Measurements from ENCODE around the gene SLC22A23.
A peak's percentile ranks its signal among the peaks of the same experiment; 100 is the strongest.

SLC22A23 gene

DNA sequence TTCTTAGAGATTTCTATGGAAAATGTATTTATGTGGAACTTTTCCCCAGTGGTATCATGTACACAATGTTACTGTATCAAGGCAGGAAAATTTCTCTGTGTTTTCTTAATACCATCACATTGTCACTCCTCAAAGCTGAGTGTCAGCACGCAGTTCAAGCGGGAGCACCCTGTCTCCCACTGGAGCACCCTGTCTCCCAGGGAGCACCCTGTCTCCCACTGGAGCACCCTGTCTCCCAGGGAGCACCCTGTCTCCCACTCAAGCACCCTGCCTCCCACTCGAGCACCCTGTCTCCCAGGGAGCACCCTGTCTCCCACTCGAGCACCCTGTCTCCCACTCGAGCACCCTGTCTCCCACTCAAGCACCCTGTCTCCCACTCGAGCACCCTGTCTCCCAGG, 146.8 kb downstream of the SLC22A23 start:
- TF ChIP-seq Cebpa-rat (IDR thresholded peaks at IDR 0.05), result no peak
- no peak overlapping the region for H3K9ac ChIP-seq
- H3K27ac ChIP-seq, result no peak overlapping the region
- peaks cover 6 to 19% (median 9%) of the 10 kb centered on the region in 10 experiments; a peak in 13 of 20 replicates for H3K4me1 ChIP-seq
- H3K36me3 ChIP-seq, result no peaks in the 10 kb centered on the region; a peak in 1 of 22 replicates
- H4K20me1 ChIP-seq, result no peaks in the 10 kb centered on the region
- H3K27me3 ChIP-seq, result no peaks in the 10 kb centered on the region
- no peak overlapping the region for H3K4me3 ChIP-seq
- no peak overlapping the region for H3K4me2 ChIP-seq
- peaks cover 0 to 10% (median 6%) of the 10 kb centered on the region in 11 experiments; a peak in 5 of 22 replicates for H3K9me3 ChIP-seq (replicated peaks in 1 of 11)

DNA sequence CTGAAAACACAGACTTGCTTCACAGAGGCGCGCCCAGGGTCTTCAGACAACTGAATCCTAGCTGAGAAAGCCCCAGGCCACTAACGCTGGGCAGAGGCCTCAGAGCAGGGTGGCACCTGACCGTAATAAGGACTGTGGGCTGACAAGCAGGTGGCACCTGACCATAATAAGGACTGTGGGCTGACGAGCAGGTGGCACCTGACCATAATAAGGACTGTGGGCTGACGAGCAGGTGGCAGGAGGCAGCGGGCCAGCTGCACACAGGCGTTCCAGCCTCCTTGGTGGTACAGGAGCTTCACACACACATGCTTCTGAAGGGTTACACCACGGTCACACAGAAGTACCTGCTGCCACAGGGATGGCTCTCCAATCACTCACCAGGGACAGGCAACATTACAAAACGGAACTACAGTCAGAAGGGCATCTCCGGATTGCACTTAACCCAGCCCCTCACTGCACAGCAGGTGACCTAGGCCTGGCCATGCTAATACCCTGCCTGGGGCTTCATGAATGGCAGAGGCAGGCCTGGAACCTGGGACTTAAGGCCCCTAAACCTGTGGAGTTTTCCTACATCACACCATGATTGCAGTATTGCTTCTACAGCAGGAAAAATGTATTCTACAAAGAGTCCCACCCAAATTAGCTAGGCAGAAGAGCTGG, 147.3 kb downstream of the SLC22A23 start:
- Histone ChIP-seq H3K4me2 (peak overlapping the region in 6 of 11 experiments; percentile 2 to 50 (median 23); a peak in 8 of 22 replicates), H3K27me3 (no peaks in the 10 kb centered on the region), H3K36me3 (no peaks in the 10 kb centered on the region; a peak in 1 of 22 replicates), H3K9me3 (replicated peaks in 1 of 11) (peaks cover 0 to 11% (median 6%) of the 10 kb centered on the region in 11 experiments; a peak in 5 of 22 replicates), H3K4me1 (peaks cover 6 to 19% (median 9%) of the 10 kb centered on the region in 10 experiments; a peak in 13 of 20 replicates), H3K4me3 (no peak overlapping the region), H4K20me1 (no peaks in the 10 kb centered on the region), H3K9ac (no peak overlapping the region), H3K27ac (no peak overlapping the region)
- TF ChIP-seq Cebpa-rat (IDR thresholded peaks at IDR 0.05), result no peak

DNA sequence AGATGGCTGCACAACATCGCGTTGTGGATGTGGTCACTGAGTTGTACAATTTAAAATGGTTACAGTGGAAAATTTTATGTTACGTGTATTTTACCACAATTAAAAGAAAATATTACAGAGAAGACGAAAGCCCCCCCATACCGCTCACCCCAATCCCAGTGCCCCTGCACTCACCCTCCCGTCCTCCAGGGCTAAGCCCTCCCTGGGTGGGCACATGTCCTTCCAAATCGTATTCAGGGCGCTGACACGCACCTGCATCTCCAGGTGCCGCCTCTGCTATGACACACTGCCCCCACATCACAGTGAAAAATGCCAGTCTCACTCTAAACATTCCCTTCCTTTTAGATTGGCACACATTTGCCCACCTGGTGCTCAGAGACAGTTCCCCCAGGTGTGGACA, 148.7 kb downstream of the SLC22A23 start:
- Histone ChIP-seq H3K9ac (no peak overlapping the region), H3K9me3 (replicated peaks in 1 of 11) (peaks cover 0 to 11% (median 7%) of the 10 kb centered on the region in 11 experiments; a peak in 5 of 22 replicates), H3K27ac (no peak overlapping the region), H3K4me2 (no peak overlapping the region), H4K20me1 (no peaks in the 10 kb centered on the region), H3K27me3 (no peaks in the 10 kb centered on the region), H3K4me3 (no peak overlapping the region), H3K36me3 (no peaks in the 10 kb centered on the region; a peak in 1 of 22 replicates), H3K4me1 (peaks cover 6 to 19% (median 9%) of the 10 kb centered on the region in 10 experiments; a peak in 13 of 20 replicates)
- TF ChIP-seq Cebpa-rat (IDR thresholded peaks at IDR 0.05), result no peak

DNA sequence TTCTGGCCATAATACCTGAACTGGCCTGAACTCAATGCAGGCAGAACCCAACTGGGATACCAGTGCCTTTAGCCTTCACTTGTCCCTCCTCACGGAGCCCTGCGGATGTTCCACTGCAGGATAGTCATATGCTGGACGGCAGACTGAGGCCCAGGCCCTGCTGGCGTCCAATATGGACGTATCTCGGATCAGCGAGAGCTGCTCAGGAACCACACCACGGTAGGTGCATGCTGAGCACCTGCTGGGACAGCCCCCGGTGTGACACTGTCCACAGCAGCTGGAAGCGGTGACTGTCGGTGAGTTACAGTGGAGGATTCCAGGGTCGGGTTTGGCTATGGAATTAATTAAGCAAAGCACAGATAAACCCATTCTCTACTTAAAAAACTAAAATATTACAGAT, 149.4 kb downstream of the SLC22A23 start:
- H3K27ac ChIP-seq, result no peak overlapping the region
- no peak for TF ChIP-seq Cebpa-rat (IDR thresholded peaks at IDR 0.05)
- H3K4me3 ChIP-seq, result no peak overlapping the region
- H3K27me3 ChIP-seq, result no peaks in the 10 kb centered on the region
- no peaks in the 10 kb centered on the region for H4K20me1 ChIP-seq
- no peaks in the 10 kb centered on the region; a peak in 1 of 22 replicates for H3K36me3 ChIP-seq
- H3K9me3 ChIP-seq (replicated peaks in 1 of 11), result peaks cover 0 to 11% (median 7%) of the 10 kb centered on the region in 11 experiments; a peak in 5 of 22 replicates
- no peak overlapping the region for H3K4me2 ChIP-seq
- no peak overlapping the region for H3K9ac ChIP-seq
- H3K4me1 ChIP-seq, result peaks cover under 1 to 14% (median 6%) of the 10 kb centered on the region in 10 experiments; a peak in 13 of 20 replicates

DNA sequence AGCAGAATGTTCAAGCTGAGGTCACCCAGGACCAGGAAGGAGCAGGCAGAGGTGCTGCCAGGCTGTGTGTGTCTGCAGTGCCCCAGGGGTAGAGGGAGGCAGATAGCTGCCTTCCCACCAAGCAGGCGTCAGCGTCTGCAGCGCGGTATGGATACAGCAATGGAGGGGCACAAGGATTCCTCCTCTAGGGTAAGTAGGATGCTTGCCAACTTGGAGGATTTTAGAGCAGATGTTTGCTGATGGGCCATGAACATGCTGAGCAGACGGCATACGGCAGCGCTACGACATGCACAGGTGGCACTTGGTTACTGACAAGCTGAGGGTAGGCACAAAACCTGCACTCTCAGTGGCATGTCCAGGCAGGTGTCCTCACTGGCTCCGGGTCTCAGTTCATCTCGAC, 150.0 kb downstream of the SLC22A23 start:
- no peak overlapping the region for H3K27ac ChIP-seq
- H3K9me3 ChIP-seq (replicated peaks in 1 of 11), result peaks cover 0 to 11% (median 7%) of the 10 kb centered on the region in 11 experiments; a peak in 5 of 22 replicates
- no peaks in the 10 kb centered on the region for H3K27me3 ChIP-seq
- TF ChIP-seq Cebpa-rat (IDR thresholded peaks at IDR 0.05), result no peak
- H3K4me3 ChIP-seq, result no peak overlapping the region
- H4K20me1 ChIP-seq, result no peaks in the 10 kb centered on the region
- H3K4me1 ChIP-seq, result peaks cover 0 to 13% (median 6%) of the 10 kb centered on the region in 10 experiments; a peak in 8 of 20 replicates
- no peaks in the 10 kb centered on the region; a peak in 1 of 22 replicates for H3K36me3 ChIP-seq
- no peak overlapping the region for H3K9ac ChIP-seq
- H3K4me2 ChIP-seq, result no peak overlapping the region

DNA sequence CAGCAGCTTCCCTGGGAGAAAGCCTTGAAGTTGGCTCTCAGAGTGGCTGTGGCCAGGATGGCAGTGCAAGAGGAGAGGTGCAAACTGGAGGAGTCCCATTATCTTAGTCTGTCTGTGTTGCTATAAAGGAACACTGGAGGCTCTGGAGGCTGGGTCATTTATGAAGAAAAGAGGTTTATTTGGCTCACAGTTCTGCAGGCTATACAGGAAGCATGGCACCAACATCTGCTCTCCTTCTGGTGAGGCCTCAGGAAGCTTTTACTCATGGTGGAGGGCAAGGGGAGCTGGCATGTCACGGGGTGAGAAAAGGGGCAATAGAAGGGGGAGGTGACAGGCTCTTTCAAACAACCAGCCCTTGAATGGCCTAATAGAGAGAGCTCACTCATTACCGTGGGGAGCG, 151.0 kb downstream of the SLC22A23 start:
- H3K36me3 ChIP-seq, result no peaks in the 10 kb centered on the region; a peak in 1 of 22 replicates
- no peak overlapping the region for H3K4me2 ChIP-seq
- H3K9ac ChIP-seq, result no peak overlapping the region
- no peak overlapping the region for H3K4me3 ChIP-seq
- H3K9me3 ChIP-seq (replicated peaks in 1 of 11), result peaks cover 0 to 11% (median 7%) of the 10 kb centered on the region in 11 experiments; a peak in 5 of 22 replicates
- no peaks in the 10 kb centered on the region for H3K27me3 ChIP-seq
- peaks cover 0 to 13% (median 6%) of the 10 kb centered on the region in 10 experiments; a peak in 8 of 20 replicates for H3K4me1 ChIP-seq
- no peak for TF ChIP-seq Cebpa-rat (IDR thresholded peaks at IDR 0.05)
- no peak overlapping the region for H3K27ac ChIP-seq
- no peaks in the 10 kb centered on the region for H4K20me1 ChIP-seq

DNA sequence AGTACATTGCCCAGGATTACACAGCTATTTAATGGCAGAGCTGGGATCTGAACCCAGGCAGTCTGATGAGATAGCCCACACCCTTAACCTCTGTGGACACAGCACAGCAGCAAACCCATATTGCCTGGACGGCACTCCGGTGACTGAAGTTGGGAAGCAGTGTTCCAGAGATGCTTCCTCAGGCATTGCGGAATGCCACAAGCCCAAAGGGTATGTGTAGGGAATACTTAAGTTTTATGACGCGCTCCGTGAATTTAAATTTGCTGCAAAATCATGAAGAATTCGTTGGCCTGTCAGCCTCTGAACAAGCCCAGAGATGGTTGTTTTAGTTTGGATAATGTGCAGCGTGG, 151.7 kb downstream of the SLC22A23 start:
- Histone ChIP-seq H3K9ac (no peak overlapping the region), H3K27me3 (no peaks in the 10 kb centered on the region), H4K20me1 (no peaks in the 10 kb centered on the region), H3K4me2 (no peak overlapping the region), H3K4me1 (peaks cover 0 to 13% (median 6%) of the 10 kb centered on the region in 10 experiments; a peak in 8 of 20 replicates), H3K9me3 (replicated peaks in 1 of 11) (peaks cover 0 to 11% (median 7%) of the 10 kb centered on the region in 11 experiments; a peak in 5 of 22 replicates), H3K4me3 (no peak overlapping the region), H3K27ac (no peak overlapping the region), H3K36me3 (no peaks in the 10 kb centered on the region; a peak in 1 of 22 replicates)
- TF ChIP-seq Cebpa-rat (IDR thresholded peaks at IDR 0.05), result no peak

DNA sequence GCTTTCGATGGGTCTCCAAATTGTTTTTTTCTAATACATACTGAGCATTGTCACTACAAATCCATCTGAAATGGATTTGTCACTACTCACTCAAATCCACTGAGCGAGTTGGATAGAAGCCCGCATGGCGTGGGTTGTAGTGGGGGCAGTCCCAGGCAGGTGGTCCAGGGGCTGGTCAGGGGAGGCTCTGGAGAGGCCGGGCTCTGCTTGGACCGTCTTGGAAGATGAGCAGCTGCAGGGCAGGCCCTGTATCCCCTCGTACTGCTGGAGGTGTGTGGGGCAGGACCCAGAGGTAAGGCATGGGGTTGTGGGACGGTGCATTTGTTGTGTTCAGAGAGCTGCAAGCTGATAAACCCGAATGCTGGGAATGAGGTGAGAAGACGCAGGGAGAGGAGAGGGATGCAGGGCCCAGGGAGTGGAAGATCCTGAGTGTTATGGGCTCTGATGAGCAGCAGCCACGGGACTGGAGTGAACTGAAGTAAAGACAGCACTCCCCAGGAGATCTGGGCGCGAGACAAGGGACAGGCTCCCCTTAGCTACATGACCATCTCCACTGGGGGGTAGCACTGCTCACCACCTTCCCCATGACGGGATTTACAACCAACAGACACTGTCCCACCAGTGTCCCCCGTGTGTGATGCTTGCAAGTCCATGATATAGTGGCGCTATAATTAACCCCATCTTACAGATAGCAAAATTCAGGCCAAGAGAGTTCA, 152.2 kb downstream of the SLC22A23 start:
- H3K9ac ChIP-seq, result no peak overlapping the region
- H3K4me1 ChIP-seq, result peaks cover 0 to 11% (median 6%) of the 10 kb centered on the region in 10 experiments; a peak in 8 of 20 replicates
- no peak overlapping the region for H3K27ac ChIP-seq
- no peaks in the 10 kb centered on the region for H3K27me3 ChIP-seq
- no peak for TF ChIP-seq Cebpa-rat (IDR thresholded peaks at IDR 0.05)
- no peaks in the 10 kb centered on the region; a peak in 1 of 22 replicates for H3K36me3 ChIP-seq
- no peak overlapping the region for H3K4me2 ChIP-seq
- H3K9me3 ChIP-seq (replicated peaks in 1 of 11), result peaks cover 0 to 11% (median 7%) of the 10 kb centered on the region in 11 experiments; a peak in 5 of 22 replicates
- no peak overlapping the region for H3K4me3 ChIP-seq
- no peaks in the 10 kb centered on the region for H4K20me1 ChIP-seq

DNA sequence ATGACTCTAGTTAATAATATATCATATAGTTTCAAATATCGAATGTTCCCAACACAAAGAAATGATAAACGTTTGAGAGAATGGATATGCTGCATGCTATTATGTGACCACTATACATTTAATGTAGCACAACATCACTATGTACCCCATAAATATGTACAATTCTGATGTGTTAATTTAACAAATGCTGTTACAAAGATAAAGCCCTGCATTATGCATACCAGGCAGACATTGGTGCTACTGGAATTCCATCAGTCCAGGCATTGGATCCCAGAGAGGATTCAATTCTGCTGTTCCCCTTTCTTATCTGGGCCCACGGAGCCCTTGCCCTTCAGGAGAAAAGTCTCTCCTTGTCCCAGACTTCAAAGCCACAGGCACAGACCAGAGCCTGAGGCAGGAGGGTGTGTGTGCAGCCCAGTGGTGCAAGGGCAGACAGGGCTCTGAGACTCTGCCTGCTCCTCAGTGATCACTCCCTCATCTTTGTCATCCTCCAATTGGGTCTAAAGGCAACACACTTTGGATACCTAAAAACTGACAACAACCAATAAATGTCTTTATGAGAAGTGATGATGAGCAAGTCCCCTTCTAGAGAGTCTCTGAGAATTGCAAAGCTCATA, 152.9 kb downstream of the SLC22A23 start:
- no peak for TF ChIP-seq Cebpa-rat (IDR thresholded peaks at IDR 0.05)
- Histone ChIP-seq H3K27me3 (no peaks in the 10 kb centered on the region), H3K4me3 (no peak overlapping the region), H3K4me1 (peaks cover 0 to 4% (median 0%) of the 10 kb centered on the region in 10 experiments; a peak in 4 of 20 replicates), H3K27ac (no peak overlapping the region), H4K20me1 (no peaks in the 10 kb centered on the region), H3K4me2 (no peak overlapping the region), H3K9me3 (replicated peaks in 1 of 11) (peaks cover 0 to 11% (median 7%) of the 10 kb centered on the region in 11 experiments; a peak in 5 of 22 replicates), H3K36me3 (no peaks in the 10 kb centered on the region; a peak in 1 of 22 replicates), H3K9ac (no peak overlapping the region)

Measured in BLaER1 treated with 17β-estradiol and CSF1 and Interleukin-3, amounts not matched to agents 10 nM and 100 nM (cell line).